PFSK-1 (cell line): ENCODE results near the gene CEP43.

Source experiments
- FOXP2 ChIP-seq: optimal IDR thresholded peaks from 2 replicates; pipeline ENCODE3; 2011; ENCODE audit warnings: borderline replicate concordance, control low read depth, inconsistent platforms; ENCODE audit not compliant: insufficient read depth; ENCODE audit errors: extremely low read length, extremely low read depth
- POLR2AphosphoS5 ChIP-seq: IDR thresholded peaks from 2 replicates; pipeline ENCODE4 v1.6.1; 2012; ENCODE audit warnings: low read depth, mild to moderate bottlenecking, control low read depth, low read length, moderate library complexity
- REST ChIP-seq, 2 experiments: IDR thresholded peaks; 2 replicates each; pipeline versions ENCODE4 v1.6.1 to v1.8.0; 2011 to 2012; ENCODE audit warnings: low read depth in 2 of 2, low read length in 2 of 2, control low read depth in 1 of 2, inconsistent platforms in 1 of 2, mild to moderate bottlenecking in 1 of 2, moderate library complexity in 1 of 2; ENCODE audit not compliant: insufficient read depth in 1 of 2
- SIN3A ChIP-seq: IDR thresholded peaks from 2 replicates; pipeline ENCODE4 v1.6.1; 2012; ENCODE audit warnings: mild to moderate bottlenecking, low read length, moderate library complexity, borderline replicate concordance; ENCODE audit not compliant: insufficient read depth
- TAF1 ChIP-seq: IDR thresholded peaks from 2 replicates; pipeline ENCODE4 v1.6.1; 2012; ENCODE audit warnings: low read length, control low read depth, borderline replicate concordance; ENCODE audit not compliant: insufficient read depth

CEP43 gene

GRCh38 chr6:167034056-167034455 is 34.9 kb downstream of the CEP43 start:
- TF ChIP-seq FOXP2 (no peak), REST (IDR thresholded peaks at IDR 0.05; ENCODE audit: insufficient read depth in 1 of 2, low read depth in 2 of 2, low read length in 2 of 2) (no peak), POLR2AphosphoS5 (no peak), SIN3A (no peak), TAF1 (no peak)

DNA sequence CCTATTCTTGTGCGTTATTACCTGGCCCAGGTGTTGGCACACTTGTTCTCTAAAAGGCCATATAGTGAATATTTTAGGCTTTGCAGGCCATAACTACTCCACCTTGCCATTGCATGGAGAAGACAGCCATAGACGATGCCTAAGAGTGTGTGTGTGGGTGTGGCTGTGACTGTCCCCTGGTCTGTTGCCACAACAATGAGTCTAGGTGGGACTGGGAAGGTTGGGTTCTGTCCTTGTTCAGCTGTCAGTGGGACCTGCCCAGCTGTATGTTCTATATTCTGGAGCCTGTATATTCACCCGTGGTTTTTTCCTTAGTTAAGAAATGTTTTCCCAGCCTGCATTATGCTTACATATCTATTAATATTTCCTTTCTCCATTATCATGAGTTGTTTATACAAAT is 38.6 kb downstream of the CEP43 start:
- TF ChIP-seq REST (IDR thresholded peaks at IDR 0.05; ENCODE audit: insufficient read depth in 1 of 2, low read depth in 2 of 2, low read length in 2 of 2) (no peak), POLR2AphosphoS5 (no peak), TAF1 (no peak)

- TF ChIP-seq FOXP2 (no peak), POLR2AphosphoS5 (no peak), SIN3A (no peak), REST (IDR thresholded peaks at IDR 0.05; ENCODE audit: insufficient read depth in 1 of 2, low read depth in 2 of 2, low read length in 2 of 2) (no peak), TAF1 (no peak)
These were observed 45.5 kb downstream of the CEP43 start for GRCh38 chr6:167044696-167045095.

GRCh38 chr6:167045828-167046580 is 46.8 kb downstream of the CEP43 start:
- TF ChIP-seq POLR2AphosphoS5 (no peak), SIN3A (no peak), REST (IDR thresholded peaks at IDR 0.05; ENCODE audit: insufficient read depth in 1 of 2, low read depth in 2 of 2, low read length in 2 of 2) (no peak), TAF1 (no peak)

- no peak for TF ChIP-seq FOXP2
- TF ChIP-seq REST (IDR thresholded peaks at IDR 0.05; ENCODE audit: insufficient read depth in 1 of 2, low read depth in 2 of 2, low read length in 2 of 2), result no peak
- TF ChIP-seq SIN3A, result no peak
- no peak for TF ChIP-seq TAF1
- TF ChIP-seq POLR2AphosphoS5, result no peak
These were observed 47.8 kb downstream of the CEP43 start for GRCh38 chr6:167046861-167047495.
